ENCODE results near the gene ATP8A1. TPM values are rescaled to one million over a fixed set of nuclear protein-coding genes. Genes with fewer than 3 reads are reported as not detected.
A peak's percentile ranks its signal among the peaks of the same experiment; 100 is the strongest.

ATP8A1 gene
- total RNA-seq, 1 experiment from 2014 or later, result 6.8 TPM

DNA sequence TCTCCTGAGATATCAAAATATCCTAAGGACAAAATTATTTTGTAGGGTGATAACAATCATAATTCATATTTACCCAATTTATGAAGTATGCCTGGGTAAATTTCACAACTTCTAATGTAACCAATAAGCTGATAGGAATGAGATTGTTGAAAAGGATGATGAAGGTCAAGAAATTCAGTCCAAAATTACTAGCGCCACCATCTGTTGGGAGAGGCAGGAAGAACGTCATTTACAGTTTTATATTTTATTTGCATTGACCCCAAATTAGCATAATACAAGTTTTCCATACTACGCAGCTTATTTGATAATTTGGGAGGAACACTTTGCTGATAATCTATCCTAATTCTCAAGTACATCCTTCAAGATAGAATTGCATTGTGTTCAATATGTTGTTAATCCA is 78.7 kb downstream of the ATP8A1 start:
- no peak for DNase-seq (ENCODE audit: extremely low read depth, low read depth)

DNA sequence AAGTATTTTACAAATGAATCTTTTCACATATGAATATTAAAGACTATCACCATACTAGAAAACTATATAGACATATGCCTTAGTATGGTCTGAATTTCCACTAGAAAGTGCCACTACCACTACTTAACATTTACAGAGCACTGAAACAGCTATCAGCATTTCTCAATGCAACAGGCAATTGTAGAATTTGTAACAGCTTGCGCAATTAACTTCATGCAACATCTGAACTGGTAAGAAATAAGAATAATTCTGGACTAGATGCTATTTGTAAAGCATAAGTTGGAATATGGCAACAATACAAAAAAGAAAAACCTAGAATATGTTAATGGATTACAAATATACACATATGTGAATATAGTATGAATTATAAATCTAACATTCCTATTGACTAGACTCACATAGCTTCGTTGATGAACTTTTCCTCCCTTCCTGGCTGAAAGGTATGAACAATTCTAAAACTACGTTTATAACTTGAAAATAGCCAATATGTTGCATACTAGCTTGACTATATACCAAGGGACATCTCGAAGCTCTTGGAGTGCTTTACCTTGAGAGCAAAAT is 82.0 kb downstream of the ATP8A1 start:
- no peak for DNase-seq (ENCODE audit: extremely low read depth, low read depth)

DNA sequence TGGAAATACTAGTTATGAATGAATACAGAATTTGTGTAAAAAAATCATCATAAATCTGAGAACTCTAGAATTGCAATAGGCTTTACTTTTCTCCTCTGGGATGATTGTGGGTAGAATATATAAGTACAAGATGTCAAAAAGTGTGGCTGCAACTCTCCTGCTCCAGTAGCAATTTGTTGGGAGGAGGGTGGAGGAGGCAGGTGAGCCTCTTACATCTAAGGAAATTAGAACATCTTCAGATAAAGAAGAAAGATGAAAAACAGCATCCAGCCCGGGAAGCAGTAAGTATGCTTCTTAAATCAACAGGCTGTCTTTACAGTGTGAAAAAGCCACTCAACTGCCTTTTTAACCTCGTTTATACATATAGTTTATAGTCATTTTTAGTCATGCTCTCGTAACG is 83.7 kb downstream of the ATP8A1 start:
- no peak for DNase-seq (ENCODE audit: extremely low read depth, low read depth)

DNA sequence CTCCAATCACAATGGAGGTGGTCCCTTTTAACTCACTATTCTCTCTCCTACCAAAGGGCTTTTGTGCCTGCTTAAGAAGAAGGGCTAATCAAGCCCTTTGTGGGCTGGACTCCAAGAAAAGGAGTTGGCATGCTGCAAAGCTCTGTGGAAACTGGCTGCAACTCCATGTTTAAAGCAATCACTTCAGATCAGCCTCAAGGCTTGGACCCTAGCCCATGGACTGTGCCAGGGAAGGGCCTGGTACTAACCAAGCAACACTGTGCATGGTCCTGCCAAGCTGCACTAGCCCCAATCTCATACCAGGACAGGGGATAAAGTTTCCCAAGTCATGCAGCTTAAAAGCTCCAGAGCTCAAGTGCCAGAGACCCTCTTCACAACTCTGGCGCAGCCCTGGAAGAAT is 86.7 kb downstream of the ATP8A1 start:
- no peak for DNase-seq (ENCODE audit: extremely low read depth, low read depth)

DNA sequence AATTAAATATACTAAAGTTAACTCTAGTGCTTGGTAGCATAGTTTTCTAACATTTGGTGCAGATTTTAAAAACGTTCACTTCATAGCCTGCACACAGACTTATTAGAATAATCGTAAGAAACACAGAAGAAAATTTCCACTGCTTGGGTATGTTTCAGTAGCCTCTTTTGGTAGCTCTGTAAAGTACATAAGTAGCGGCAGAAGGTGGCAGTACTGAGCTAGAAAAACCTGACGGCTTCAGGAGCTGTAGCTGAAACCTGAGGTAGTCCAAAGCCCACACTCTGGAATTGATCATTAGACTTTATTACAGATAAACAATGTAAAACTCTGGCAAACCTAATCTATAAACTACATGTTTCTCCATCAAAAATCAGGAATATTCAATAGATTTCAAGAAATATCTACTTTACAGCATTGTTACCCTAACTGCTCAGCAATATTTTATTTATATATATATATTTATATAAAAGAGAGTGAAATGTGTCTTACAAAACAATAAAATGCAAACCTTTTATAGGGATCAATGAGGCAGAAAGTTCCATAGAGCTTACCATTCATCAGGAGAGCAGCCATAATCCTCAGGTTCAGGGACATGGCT is 88.2 kb downstream of the ATP8A1 start:
- peak; percentile 69 for DNase-seq (ENCODE audit: extremely low read depth, low read depth)

DNA sequence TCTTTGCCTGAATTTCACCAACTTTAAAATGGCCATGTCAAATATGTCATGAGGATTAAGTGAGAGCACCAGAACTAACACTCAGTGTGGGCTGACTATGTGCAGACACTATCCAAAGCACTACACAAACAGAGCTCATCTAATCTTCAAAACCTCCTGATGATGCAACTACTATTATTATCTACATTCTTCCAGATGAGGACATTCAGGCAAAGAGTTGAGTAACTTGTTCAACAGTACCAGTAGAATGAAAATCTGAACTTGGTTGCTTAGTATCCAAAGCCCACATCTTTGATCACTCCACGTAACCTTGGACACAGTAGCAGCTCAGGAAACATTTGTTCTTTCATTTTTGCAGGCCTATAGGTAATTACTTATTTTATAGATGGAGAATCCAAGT is 90.1 kb downstream of the ATP8A1 start:
- no peak for DNase-seq (ENCODE audit: extremely low read depth, low read depth)

DNA sequence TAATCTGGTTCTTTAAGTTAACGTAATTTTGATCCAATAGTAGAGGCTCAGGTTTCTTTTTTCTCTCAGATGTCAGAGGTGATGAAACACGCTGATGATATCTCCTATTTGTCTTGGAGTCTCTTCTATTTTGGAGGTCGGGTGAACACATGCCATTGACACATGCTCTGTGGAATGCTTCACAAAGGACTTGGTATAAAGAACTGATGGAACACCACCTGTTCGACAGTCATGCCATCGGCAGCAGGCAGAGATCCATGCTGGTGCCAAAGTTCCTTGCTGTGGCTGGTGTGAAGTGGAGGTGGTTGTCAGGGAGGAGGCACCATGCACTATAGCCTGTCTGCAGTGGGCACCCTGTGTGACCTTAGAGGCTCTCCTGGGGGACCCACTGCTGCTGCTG is 94.9 kb downstream of the ATP8A1 start:
- DNase-seq (ENCODE audit: extremely low read depth, low read depth), result no peak

DNA sequence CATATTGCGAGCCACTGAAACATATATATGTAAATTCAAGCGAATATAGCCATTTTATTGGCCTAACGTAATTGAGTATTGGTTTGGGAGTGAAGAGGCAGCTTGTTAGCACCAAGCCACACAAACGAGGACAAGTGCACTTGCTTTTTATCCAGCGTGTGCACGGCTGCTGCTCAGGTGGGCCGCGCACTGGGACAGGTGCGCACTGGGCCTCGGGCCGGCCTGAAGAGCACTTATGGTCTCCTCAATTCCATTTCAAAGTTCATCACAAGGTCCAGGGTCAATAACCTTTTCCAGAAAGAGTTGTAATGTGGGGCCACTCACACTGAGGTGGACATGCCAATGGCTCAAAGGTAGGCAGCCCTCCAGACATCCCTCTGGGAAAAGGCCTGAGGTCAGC is 95.9 kb downstream of the ATP8A1 start:
- no peak for DNase-seq (ENCODE audit: extremely low read depth, low read depth)

DNA sequence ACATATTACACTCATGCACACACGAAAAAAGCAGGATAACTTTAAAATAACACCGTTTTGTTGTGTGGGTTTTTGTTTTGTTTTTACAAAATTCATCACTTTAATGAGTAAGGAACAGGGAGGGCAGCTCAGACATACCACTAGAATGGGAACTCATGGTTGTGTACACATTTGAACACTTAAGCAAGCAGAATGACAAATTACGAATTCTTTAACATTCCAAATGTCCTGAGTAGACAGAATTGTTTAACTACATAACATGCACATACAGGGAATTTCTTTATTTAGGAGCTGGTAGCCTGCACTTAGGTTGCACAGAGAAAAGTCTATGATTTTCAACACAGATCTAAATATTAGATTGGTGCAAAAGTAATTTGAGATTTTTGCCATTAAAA is 96.4 kb downstream of the ATP8A1 start:
- DNase-seq (ENCODE audit: extremely low read depth, low read depth), result no peak

DNA sequence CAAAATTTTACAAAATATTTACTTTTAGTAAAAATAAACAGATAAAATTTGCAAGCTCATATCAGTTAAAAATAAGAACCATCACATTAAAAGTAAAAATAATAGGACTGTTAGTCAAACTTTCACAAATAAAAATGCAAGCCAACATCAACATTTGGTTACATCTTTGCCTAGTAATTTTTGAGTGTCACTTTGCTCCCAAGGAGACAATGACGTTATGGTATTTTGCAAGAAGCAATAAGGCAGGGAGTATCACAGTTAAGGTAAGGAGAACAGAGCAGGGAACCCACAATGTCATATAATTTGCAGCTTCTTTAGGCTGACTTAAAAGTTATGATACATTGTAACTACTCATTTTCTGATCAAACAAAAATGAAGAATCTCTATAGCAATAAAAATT is 98.7 kb downstream of the ATP8A1 start:
- no peak for DNase-seq (ENCODE audit: extremely low read depth, low read depth)

DNA sequence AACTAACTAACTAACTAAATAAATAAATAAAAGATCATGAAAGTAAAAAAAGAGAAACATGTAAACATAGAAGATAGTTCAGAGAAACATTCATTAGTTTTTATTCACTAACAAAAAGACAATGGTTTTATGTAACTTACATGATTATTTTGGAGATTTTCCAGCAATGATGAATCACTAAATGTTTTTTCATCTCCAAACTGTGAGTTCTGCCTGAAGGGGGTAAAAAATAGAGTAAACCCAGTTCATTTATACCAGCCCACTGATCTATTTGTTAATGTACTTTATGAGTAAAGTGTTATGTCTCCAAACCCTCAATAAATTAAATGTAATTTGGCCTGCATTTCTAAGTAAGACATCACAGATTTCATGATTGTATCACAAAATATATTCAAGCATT is 101.1 kb downstream of the ATP8A1 start:
- peak; percentile 16 for DNase-seq (ENCODE audit: extremely low read depth, low read depth)

DNA sequence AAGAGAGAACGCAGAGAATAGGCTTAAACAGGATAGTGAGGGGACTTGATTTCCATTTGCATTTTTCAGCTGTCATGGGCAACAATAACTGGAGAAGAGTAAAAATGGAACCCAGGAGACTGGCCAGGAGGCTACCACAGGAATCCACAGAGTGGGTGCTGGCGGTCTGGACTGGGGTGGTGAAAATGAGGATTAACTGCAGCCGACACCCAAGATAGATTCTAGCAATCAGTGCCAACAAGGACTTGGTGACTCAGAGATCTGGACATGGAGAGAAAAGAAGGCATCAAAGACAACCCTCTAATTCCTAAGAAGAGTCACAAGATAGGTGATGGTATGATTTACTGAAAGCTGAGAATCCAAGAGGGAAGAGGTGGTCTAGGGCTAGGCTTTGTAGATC is 102.8 kb downstream of the ATP8A1 start:
- no peak for DNase-seq (ENCODE audit: extremely low read depth, low read depth)

DNA sequence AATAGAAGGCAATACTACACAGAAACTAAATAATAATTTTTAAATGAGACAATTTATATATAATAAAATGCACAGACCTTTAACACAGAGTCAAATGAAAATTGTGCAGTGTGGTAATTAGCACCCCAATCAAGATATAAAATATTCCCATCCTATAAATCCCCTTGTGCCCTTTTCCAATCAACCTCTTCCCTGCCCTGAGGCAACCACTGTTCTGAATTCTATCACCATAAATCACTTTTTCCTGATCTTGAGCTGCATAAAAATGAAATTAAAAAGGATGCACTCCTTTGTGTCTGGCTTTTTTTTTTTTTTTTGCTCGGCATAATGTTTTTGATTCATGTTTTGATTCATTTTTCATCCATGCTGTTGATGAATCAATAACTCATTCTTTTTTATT is 107.0 kb downstream of the ATP8A1 start:
- no peak for DNase-seq (ENCODE audit: extremely low read depth, low read depth)

DNA sequence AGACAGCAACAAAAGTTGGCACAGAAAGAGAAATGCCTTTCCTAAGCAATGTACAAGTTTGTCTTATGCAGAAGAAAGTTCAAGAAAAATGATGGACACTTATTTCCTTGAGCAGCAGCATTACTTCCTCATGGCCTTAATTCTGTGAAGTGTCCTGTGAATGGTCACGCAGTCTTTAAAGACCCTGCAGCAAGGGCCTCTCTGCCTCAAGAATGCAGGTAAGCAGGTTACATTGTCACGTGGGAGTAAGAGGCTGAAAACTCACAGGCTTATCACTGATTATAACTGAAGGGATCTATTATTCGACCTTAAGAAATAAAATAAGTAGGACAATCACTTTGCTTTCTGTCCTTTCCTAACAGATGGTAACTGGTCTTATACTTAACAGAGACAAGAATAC is 109.1 kb downstream of the ATP8A1 start:
- no peak for DNase-seq (ENCODE audit: extremely low read depth, low read depth)

DNA sequence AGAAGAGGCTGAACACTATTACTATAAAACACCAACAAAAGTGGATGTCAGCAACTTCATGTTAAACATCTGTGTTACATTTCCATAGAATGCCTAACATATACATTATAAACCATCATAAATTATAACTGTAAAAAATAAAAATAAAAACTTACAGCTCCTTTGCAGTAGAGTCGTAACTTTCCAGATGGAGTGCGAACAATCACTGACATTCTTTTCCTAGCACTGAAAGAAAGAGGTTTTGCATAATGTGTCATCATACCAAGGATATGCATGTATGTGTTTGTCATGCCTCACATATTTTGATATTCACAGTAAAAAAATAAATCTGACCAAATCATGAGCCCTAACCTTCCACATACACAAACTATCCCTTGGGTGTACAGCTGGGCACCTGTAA is 113.1 kb downstream of the ATP8A1 start:
- DNase-seq (ENCODE audit: extremely low read depth, low read depth), result no peak

DNA sequence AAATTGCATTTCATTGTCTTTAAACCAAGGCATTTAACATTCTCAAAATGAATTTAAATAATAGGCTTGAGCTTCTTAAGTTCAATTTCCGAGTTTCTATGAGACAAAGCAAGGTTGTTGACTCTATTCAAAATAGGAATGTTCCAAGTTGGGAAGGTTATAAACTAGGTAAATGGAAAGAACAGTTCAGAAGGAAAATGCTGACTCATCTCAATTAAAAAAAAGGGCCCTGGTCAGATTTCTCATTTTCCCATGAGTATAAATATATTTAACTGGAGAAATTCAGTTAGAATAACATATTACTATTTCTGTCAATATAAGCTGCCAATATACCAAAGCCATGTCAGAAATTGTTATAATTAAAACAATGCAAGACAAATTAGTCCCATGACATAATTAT is 113.8 kb downstream of the ATP8A1 start:
- DNase-seq (ENCODE audit: extremely low read depth, low read depth), result no peak

DNA sequence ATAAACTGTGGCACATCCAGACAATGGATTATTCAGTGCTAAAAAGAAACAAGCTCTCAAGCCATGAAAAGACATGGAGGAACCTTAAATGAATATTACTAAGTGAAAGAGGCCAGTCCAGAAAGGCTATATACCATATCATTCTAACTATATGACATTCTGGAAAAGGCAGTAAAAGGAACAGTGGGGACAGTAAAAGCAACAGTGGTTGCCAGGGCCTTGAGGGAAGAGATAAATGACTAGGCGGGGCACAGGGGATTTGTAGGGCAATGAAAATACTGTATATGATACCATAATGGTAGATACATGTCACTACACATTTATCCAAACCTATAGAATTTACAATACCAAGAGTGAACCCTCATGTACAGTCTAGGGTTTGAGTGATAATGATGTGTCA is 115.3 kb downstream of the ATP8A1 start:
- DNase-seq (ENCODE audit: extremely low read depth, low read depth), result no peak

DNA sequence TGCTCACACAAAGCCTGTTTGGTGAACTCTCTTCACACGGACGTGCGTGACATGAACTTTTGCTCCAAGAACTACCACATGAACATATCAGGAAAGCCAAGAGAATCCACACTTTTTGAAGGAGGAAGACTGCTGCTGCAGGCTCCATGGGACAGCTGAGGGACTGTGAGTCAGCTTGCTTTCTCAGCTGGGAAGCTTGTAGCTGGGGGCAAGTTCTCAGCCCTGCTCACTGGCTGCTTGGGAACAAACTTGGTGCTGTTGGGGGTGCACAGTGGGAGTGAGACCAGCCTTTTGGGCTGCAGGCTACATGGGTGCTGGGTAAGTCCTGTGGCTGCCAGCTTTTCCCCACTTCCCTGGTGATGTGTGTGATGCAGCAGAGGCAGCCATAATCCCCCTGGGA is 123.9 kb downstream of the ATP8A1 start:
- DNase-seq (ENCODE audit: extremely low read depth, low read depth), result no peak

DNA sequence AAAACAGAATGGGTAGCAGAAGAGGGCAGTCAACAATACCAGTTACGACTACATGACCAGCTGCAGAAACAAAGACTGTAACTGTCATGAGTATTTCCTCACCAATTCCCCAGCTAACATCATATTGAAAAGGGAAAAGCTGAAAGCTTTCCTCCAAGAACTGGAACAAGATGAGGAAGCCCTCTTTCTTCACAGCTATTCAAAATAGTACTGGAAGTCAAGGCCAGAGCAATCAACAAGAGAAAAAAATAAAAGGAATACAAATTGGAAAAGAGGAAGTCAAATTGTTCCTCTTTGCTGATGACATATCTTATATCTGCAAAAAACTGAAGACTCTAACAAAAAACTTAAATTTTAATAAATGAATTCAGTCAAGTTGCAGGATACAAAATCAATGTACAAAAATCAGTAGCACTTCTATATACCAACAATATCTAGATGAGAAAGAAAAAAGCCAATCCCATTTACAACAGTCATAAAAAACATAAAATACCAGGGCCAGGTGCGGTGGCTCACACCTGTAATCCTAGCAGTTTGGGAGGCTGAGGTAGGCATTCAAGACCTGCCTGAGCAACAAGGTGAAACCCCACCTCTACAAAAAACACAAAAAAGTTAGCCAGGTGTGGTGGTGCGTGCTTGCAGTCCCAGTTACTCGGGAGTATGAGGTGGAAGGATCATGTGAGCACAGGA is 125.4 kb downstream of the ATP8A1 start:
- DNase-seq (ENCODE audit: extremely low read depth, low read depth), result no peak

DNA sequence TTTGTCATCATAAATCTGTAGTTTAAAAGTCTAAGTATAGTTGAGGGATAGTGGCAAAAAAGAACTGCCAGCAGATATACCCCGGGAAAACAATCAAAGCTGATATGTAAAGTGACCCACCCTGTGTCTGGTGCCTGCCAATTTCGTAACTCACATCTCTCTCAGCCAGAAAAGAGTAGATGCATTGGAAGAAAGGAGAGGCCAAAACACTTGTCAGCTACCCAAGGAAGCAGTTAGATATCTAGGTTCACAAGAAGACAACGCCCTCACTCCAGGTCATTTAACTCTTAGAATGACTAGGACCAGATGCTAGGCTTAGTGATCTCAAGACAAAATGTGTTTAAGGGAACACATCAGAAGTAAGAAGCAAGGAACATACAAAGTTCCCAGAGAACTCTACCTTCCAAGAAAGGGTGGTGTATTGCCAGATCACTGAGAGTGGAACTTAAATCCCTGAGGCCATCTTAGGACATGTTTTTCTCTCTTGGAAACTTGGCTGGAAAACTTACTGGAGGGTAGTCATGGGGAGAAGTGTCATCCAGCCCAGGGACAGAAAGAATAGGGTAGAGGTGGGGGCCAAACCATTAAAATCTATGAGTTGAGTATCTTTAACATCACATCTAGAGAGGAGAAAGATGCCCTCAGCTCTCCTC is 133.7 kb downstream of the ATP8A1 start:
- DNase-seq (ENCODE audit: extremely low read depth, low read depth), result no peak

DNA sequence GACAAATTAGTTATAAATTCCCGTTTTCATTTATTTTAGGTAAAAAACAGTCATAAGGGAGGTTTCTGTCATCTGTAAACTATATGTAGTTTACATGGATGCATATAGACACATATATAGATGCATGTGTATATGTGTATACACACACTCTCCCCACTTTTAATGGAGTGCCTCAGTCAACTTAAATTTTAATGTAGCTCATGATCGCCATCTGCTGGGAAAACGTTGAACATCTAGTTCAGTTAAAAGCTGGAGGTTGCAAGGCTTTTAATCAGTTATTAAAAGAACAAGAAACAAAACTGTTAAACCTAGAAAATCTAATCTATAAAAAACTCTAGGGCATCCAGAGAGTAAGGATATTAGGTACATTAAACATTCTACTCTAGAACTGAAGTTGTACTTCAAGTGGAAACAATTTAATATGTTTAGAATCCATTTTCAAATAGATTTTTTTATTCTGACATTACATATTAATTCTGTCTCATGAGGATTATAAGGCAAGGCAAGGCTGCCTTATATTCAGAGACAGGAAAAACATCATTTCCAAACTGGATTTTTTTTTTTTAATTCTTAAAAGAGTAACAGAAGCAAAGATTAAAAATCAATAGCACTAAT is 137.0 kb downstream of the ATP8A1 start:
- DNase-seq (ENCODE audit: extremely low read depth, low read depth), result peak; percentile 54

Measured in NCI-H460 (cell line).